ENCODE measurements around the gene FNIP1.
"Not testable (repeated sequence)": the region's sequence is repeated elsewhere in the genome, so short reads cannot be mapped to it uniquely, and the experiment has no call there.

The FNIP1 gene

GRCh38 chr5:131796793-131797693 is at the start of gene FNIP1:
Gene FNIP1, minus strand, starts transcription at chr5:131797017. Its CDS starts 96 bp downstream, at chr5:131796921.
- no peak for TF ChIP-seq CTCF (IDR thresholded peaks at IDR 0.05; ENCODE audit: extremely low read depth, missing control alignments)
- peak; percentile 99 for DNase-seq (ENCODE audit: low spot score)

DNA sequence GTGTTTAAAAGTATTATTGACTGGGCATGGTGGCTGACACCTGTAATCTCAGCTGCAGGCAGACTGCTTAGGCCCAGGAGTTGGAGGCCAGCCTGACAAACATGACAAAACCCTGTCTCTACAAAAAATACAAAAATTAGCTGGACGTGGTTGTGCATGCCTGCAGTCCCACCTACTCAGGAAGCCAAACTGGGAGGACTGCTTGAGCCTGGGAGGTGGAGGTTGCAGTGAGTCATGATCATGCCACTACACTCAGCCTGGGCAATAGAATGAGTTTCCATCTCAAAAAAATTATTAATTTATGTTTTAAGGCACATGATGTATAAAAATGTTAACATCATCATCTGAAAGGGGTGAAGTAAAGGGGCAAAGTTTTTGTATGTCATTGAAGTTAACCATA is 49.7 kb upstream of the FNIP1 start:
- TF ChIP-seq CTCF (IDR thresholded peaks at IDR 0.05; ENCODE audit: extremely low read depth, missing control alignments), result no peak
- DNase-seq (ENCODE audit: low spot score), result no peak

DNA sequence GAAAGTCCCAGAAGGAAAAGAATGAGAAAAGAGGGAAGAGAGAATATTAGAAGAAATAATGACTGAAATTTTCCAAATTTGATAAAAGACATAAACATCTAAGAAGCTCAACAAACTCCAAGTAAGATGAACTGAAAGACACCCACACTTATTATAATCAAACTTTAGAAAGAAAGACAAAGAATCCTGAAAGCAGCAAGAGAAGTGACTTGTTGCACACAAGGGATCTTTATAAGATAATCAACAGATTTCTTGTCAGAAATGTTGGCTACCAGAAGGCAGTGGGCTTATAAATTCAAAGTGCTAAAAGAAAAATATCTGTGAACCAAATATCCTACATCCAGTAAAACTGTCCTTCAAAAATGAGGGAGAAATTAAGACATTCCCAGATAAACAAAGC is 49.0 kb upstream of the FNIP1 start:
- no peak for DNase-seq (ENCODE audit: low spot score)
- TF ChIP-seq CTCF (IDR thresholded peaks at IDR 0.05; ENCODE audit: extremely low read depth, missing control alignments), result no peak

- DNase-seq (ENCODE audit: low spot score), result not testable (repeated sequence)
Measured at GRCh38 chr5:131842971-131843370, 46.2 kb upstream of the FNIP1 start.

- DNase-seq (ENCODE audit: low spot score), result not testable (repeated sequence)
Measured at GRCh38 chr5:131832702-131833101, 35.9 kb upstream of the FNIP1 start.

- TF ChIP-seq CTCF (IDR thresholded peaks at IDR 0.05; ENCODE audit: extremely low read depth, missing control alignments), result no peak
- DNase-seq (ENCODE audit: low spot score), result peak; percentile 33
Measured at GRCh38 chr5:131825404-131826013, 28.7 kb upstream of the FNIP1 start.

- no peak for DNase-seq (ENCODE audit: low spot score)
- TF ChIP-seq CTCF (IDR thresholded peaks at IDR 0.05; ENCODE audit: extremely low read depth, missing control alignments), result no peak
Measured at GRCh38 chr5:131824631-131825030, 27.8 kb upstream of the FNIP1 start.

DNA sequence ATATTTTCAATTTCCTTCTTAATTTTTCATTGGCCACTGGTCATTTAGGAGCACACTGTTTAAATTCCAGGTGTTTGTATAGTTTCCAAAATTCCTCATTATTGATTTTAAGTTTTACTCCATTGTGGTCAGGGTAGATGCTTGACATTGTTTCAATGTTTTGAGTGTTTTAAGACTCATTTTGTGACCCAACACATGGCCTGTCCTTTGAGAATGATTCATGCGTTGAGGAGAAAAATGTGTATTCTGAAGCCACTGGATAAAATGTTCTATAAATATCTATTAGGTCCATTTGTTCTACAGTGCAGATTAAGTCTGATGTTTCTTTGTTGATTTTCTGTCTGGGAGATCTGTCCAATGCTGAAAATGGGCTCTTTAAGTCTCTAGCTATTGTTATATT is 24.4 kb upstream of the FNIP1 start:
- DNase-seq (ENCODE audit: low spot score), result no peak
- no peak for TF ChIP-seq CTCF (IDR thresholded peaks at IDR 0.05; ENCODE audit: extremely low read depth, missing control alignments)

Data from GM20000 (cell line).